ENCODE results near the gene LCE3E.

GRCh38 chr1:152585586-152585985, 19.0 kb upstream of the LCE3E start:
- no peak for TF ChIP-seq CTCF (conservative IDR thresholded peaks at IDR 0.05; ENCODE audit: low read length)
- TF ChIP-seq EZH2phosphoT487 (IDR thresholded peaks at IDR 0.05; ENCODE audit: borderline replicate concordance, low read depth, low read length): no peak
